ENCODE data around the gene PUDP.
"Not testable (repeated sequence)": the region's sequence is repeated elsewhere in the genome, so short reads cannot be mapped to it uniquely, and the experiment has no call there.

PUDP gene

DNA sequence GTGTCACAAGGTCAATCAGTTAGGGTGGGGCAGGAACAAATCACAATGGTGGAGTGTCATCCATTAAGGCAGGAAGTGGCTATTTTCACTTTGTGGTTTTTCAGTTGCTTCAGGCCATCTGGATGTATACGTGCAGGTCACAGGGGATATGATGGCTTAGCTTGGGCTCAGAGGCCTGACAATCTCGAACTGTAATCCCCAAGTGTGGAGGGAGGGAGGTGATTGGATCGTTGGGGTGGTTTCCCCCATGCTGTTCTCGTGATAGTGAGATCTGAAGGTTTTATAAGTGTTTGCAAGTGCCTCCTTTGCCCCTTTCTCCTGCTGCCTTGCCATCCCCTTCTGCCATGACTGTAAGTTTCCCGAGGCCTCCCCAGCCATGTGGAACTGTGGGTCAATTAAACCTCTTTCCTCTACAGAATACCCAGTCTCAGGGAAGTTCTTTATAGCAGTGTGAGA is 37.1 kb downstream of the PUDP start:
- in situ Hi-C loops (cut with MboI; ENCODE audit: low sequenced_read_pairs) = no loop called here

DNA sequence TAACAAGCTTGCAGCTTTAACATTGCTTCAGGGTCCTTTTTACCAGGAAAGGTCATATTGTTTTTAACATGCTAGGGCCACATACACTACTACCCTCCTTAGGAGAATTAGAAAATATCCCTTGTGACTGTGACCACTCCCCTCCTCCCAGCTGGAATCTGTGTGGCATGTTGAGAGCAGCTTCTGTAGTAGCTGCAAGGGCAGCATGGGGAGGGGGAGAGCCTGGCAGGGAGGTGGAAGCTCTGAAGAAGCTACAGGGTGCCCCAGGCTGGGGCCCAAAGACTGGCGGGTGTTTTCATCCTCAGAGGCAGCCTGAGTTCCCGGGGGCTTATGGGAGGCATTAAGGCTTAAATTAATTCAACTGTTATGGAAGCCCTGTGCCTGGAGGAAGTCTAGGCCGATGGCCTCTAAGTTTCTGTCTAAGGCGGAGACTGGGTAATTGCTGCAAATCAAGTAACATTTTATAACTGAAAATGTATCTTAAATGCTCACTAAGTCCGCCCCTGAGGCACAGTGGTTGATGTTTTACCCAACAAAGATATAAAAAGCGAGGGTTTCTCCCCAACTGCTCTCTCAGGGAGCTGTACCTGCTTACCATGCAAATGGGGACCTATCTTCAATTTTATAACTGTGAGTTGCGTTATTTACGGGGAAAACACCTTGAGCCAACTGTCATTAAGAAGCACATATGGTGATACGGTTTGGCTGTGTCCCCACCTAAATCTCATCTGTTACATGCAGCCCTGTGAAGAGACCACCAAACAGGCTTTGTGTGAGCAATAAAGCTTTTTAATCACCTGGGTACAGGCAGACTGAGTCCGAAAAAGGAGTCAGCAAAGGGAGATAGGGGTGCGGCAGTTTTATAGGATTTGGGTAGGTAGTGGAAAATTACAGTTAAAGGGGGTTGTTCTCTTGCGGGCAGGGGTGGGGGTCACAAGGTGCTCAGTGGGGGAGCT is 37.8 kb downstream of the PUDP start:
- in situ Hi-C loops (cut with MboI; ENCODE audit: low sequenced_read_pairs) = no loop called here

DNA sequence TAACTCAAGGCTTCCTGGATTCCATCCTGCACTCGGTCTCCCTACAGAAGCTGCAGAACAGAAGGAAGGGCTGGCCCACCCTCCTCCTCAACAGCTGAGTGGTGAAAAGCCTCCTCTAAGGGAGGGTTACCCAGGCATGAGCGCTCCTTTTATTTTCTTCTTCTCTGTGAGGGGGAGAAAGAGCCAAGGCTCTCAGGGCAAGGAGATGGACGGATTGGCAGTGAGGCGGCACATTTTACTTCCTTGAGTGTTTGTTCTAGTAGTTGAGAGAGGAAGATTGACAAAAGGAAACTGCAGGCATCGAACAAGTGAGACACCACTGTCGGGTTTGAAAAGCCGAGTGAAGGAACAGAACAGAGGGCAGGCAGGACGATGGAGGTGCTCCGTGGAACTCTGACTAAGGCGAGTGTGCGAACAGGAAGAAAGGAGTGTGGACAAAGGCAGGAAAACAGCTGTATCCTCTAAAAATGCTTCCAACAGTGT is 38.9 kb downstream of the PUDP start:
- in situ Hi-C loops (cut with MboI; ENCODE audit: low sequenced_read_pairs) = no loop called here

DNA sequence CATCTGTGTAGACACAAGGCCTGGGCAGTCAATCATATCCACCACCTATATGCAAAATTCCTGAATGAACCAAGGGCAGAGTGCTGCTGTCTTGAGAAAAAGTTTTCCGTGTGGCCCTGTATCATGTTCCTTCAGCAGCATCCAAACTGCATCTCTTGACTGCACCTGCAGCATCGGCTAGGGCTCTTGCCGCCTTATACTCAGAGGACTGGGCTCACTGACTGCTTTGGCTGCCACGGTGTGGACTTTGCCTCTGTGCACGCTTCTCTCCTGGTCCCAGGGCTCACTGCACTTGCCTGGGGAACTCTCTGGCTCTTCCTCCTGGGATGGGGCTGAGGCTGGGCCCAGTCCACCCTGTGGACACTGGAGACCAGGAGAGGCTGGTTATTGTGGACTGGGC is 39.9 kb downstream of the PUDP start:
- in situ Hi-C loops (cut with MboI; ENCODE audit: low sequenced_read_pairs) = no loop called here

DNA sequence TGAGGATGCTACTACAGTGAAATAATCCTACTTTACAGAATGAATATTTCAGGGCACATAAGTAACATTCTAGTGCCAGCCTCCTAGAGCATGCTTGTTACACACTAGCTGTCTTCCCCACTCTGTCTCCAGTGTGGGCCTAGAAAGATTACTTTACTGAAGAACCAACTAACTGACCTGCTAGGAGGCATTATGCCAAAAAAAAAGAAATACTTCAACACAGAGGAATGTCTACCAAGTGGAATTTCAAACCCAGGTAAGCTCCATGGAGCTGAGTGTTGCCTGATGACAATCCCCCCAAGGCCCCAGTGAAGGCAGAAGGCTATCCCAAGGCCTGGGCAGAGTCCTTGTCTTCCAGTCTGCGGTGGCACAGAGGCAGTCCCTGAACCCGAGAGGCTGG is 41.3 kb downstream of the PUDP start:
- in situ Hi-C loops (cut with MboI; ENCODE audit: low sequenced_read_pairs) = no loop called here

- in situ Hi-C loops (cut with MboI; ENCODE audit: low sequenced_read_pairs) = no loop called here
Observed at GRCh38 chrX:7102119-7102518, 45.8 kb downstream of the PUDP start.

- in situ Hi-C loops (cut with MboI; ENCODE audit: low sequenced_read_pairs) = no loop called here
Observed at GRCh38 chrX:7100022-7100421, 47.9 kb downstream of the PUDP start.

DNA sequence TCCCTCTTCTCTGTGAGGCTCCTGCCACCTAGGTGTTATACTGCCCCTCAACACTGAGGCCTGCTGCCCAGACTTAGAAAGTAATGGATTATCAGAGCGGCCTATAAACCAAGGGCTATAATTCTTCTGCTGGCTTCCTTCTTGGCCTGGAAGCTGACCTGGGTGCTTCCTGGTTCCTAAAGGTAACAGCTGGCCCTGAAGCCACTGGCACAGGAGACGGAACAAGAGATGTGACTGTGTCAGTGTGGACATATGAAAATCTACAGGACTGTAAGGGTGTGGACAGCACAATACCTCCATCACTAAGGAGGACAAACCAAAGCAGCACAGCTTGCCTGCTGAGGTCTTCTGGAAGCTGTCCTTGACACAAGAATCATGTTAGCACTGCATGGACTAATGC is 52.3 kb downstream of the PUDP start:
- in situ Hi-C loops (cut with MboI; ENCODE audit: low sequenced_read_pairs) = not testable (repeated sequence)

DNA sequence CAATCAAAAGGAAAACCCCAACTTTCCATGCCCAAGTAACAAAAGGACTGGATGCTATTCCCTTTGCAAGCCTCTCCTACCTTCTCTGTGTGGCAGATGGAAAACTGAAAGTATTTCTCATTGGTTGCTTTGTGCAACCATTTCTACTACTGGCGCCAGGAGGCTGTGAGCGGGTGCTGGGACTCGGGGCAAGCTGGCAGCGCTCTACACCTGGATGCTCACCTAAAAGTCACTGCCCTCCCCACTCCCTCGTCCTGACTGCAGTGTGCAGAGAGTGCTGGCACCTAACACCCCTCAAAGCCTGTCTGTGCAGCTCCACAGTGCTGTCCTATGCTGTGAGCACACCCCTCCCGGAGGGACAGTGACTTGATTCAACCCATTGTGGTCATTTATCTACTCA is 54.6 kb downstream of the PUDP start:
- in situ Hi-C loops (cut with MboI; ENCODE audit: low sequenced_read_pairs) = no loop called here

- in situ Hi-C loops (cut with MboI; ENCODE audit: low sequenced_read_pairs) = no loop called here
Observed at GRCh38 chrX:7092543-7092942, 55.4 kb downstream of the PUDP start.

DNA sequence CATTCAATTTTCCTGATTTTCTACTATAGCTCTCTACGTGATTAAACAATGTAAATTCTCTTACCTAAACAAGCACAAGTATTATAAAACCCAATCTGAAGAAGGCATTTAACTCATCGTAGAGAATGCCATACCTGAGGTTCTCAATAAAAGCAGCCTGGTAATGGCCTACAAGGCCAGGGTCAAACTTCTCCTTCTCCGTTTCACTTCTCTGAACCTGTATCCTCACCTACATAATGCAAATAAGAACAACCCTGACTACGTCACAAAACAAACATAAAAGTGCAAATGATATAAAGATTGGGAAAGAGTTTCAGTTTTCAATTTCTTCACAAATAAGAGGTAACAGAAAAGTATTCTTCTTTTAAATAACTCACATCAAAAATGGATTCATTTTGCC is 56.0 kb downstream of the PUDP start:
- in situ Hi-C loops (cut with MboI; ENCODE audit: low sequenced_read_pairs) = no loop called here

DNA sequence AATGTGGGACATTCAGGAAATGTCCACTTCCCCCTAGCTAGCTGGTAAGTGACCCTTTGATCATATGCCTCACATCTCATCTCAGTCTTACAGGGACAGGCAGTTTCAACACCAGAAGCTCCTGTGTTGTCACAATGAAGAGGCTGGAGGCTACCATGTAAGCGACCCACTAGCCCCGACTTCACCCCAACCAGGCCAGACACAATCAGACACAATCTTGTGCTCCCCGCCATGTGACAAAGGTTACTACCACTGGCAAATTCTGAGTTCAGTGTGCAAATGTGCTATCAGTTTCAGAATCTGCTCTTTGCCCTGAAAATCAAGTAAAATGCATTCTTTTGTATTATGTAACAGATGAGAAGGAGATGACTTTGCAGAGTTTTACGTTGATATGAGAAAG is 57.3 kb downstream of the PUDP start:
- in situ Hi-C loops (cut with MboI; ENCODE audit: low sequenced_read_pairs) = no loop called here

DNA sequence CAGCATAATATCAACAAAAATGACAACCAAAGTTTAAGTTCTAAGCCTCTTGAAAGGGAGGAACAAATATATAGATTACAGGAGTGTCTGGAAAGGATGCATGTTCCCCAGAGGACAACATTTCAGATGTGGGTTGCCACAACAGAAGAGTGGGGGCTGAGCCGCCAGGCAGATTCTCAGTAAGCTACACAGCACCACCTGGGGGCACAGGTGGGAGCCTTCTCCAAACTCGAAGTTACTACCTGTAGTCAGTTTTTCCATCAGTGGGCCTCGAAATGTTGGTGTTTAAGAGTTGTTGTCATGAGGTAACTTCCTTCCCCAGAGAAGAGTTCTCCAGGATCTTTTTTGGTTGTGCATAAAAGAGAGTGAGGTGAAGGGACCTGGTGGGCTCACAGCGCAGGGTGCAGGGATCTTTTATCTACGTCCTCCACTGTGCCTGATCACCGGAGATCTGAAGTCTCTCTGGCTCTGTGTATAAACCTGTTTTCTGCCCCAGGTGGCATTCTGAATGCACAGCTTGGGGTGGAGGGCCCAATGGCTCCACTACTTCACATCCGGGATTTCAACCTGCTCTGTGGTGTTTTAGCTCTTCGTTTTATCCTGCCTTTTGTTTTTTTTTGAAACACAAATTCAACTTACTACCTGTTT is 58.9 kb downstream of the PUDP start:
- in situ Hi-C loops (cut with MboI; ENCODE audit: low sequenced_read_pairs) = no loop called here

DNA sequence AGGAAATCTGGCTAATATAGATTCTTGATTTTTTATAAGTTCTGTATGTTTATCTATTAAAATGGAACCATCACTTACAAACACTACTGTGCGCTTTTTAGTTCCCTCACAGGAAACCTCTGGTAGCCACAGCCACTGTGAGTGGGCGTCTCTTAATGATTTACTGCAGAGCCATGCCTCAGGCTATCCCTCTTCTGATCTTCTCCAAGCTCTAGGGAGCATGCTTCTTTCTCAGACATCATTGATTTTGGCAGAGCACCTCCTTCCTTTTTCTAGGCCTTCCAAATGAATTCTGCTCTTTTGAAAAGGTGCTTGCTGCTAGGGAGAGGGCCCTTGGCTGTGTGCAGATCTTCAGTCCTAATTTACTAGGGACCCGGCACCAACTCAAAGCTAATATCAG is 61.6 kb downstream of the PUDP start:
- in situ Hi-C loops (cut with MboI; ENCODE audit: low sequenced_read_pairs) = no loop called here

DNA sequence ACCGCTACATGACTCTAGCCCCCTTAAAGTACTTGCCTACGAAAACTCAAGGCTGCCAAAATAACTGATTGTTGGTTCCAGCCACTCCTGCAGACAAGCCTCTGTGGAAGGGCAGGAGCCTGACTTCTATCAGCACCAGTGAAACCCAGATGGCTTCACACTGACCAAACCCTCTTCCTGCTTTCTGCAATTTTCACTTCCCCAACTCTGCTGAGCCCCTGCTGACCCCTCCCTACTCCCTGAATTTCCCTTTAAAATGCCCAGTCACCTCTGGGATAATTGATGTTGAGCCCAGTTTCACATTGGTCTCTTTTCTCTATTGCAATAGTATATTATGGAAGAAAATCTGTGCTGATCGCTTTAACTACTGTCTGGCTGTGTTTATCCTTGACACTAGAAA is 62.1 kb downstream of the PUDP start:
- in situ Hi-C loops (cut with MboI; ENCODE audit: low sequenced_read_pairs) = no loop called here

GRCh38 chrX:7084841-7085240 is 63.1 kb downstream of the PUDP start:
- in situ Hi-C loops (cut with MboI; ENCODE audit: low sequenced_read_pairs) = no loop called here

DNA sequence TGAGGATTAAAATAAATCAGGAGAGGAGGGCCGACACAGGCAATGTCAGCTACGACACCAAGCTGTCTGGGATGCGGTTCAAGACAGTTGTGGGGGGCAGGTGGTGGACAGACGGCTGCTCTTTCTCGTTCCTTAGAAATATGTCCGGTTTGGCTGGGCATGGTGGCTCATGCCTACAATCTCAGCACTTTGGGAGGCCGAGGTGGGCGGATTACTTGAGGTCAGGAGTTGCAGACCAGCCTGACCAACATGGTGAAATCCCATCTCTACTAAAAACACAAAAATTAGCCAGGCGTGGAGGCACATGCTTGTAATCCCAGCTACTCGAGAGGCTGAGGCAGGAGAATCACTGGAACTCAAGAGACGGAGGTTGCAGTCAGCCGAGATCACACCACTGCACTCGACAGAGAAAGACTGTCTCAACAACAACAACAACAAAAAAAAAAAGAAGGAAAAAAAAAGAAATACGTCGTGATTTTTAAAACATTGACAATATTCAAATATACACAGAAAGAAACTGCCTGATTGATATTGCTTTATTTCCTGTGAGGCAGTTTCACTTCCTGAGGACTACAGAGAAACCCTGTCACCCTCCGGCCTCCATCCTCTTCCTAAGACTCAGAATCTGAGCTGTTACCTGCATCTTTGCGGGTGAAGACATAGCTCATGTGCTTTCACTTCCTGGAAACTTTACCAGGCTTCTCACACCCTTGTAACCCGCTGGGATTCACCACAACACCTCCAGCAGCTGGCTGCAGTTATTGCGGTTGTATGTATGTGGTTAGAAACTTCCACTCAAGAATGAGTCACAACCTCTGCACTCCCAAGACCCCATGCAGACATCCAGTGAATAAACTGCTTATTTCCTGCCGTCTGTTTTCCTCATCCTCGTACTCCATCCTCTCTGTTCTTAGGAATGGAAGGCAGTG is 64.2 kb downstream of the PUDP start:
- in situ Hi-C loops (cut with MboI; ENCODE audit: low sequenced_read_pairs) = no loop called here

- in situ Hi-C loops (cut with MboI; ENCODE audit: low sequenced_read_pairs) = no loop called here
Observed at GRCh38 chrX:7083021-7083420, 64.9 kb downstream of the PUDP start.

- in situ Hi-C loops (cut with MboI; ENCODE audit: low sequenced_read_pairs) = no loop called here
Observed at GRCh38 chrX:7082556-7082955, 65.4 kb downstream of the PUDP start.

- in situ Hi-C loops (cut with MboI; ENCODE audit: low sequenced_read_pairs) = no loop called here
Observed at GRCh38 chrX:7077241-7078230, 70.4 kb downstream of the PUDP start.

Data from HL-60/S4 (cell line).